ENCODE measurements around the gene SPG7. TPM values are rescaled to one million over a fixed set of nuclear protein-coding genes. Genes with fewer than 3 reads are reported as not detected.

The SPG7 gene
- total RNA-seq, 2 donors from 2014 or later, result 72.8 to 216 TPM

DNA sequence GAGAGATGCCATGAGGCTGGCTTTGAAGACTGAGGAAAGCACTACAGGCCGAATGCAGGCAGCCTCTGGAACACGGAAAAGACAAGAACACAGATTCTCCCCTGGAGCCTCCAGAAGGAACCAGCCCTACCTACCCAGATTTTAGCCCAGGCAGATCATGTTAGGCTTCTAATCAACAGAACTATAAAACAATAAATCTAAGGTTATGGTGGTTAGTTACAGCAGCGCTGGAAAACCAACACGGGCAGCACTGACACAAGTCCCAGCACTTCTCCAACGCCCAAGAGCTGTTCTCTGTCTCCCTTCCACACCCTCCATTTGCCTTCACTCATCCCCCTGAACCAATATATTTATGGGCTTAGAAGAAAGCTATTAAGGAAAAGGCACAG, 25.4 kb upstream of the SPG7 start:
- peaks cover 0 to 89% of the 10 kb centered on the region in 2 donors for H3K4me1 ChIP-seq

DNA sequence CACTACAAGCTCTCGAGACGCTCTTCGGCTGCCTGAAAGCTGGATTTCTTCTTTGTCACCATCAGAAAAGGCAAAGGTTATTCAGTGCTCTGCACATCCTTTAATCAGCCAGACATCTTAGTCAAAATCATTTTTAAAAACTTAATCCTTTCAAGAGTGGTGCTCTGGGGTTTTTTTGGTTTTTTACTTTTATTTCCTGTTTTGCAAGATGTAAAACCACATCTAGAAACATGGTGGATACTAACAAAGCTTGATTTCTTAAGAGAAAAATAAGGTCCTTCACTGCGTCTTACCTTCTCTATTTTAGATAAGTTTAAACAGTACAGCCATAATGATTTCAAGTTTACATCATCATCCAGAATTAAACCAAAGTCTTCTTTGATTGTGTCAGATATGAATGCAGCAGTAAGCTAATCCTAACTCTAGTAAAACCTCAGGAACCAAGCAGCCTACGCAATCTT, 24.1 kb upstream of the SPG7 start:
- DNase-seq (ENCODE audit: low spot score), result no peak
- Histone ChIP-seq H3K27me3 (no peaks in the 10 kb centered on the region), H3K27ac (no peak overlapping the region), H3K9me3 (no peaks in the 10 kb centered on the region), H3K36me3 (no peaks in the 10 kb centered on the region), H3K4me3 (no peak overlapping the region), H3K4me1 (peaks cover 0 to 89% of the 10 kb centered on the region in 2 donors)
- TF ChIP-seq, protein P1, sequence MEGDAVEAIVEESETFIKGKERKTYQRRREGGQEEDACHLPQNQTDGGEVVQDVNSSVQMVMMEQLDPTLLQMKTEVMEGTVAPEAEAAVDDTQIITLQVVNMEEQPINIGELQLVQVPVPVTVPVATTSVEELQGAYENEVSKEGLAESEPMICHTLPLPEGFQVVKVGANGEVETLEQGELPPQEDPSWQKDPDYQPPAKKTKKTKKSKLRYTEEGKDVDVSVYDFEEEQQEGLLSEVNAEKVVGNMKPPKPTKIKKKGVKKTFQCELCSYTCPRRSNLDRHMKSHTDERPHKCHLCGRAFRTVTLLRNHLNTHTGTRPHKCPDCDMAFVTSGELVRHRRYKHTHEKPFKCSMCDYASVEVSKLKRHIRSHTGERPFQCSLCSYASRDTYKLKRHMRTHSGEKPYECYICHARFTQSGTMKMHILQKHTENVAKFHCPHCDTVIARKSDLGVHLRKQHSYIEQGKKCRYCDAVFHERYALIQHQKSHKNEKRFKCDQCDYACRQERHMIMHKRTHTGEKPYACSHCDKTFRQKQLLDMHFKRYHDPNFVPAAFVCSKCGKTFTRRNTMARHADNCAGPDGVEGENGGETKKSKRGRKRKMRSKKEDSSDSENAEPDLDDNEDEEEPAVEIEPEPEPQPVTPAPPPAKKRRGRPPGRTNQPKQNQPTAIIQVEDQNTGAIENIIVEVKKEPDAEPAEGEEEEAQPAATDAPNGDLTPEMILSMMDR (IDR thresholded peaks at IDR 0.05), result no peak

More for the DNA sequence above, 25.4 kb upstream of the SPG7 start:
- Histone ChIP-seq H3K36me3 (no peaks in the 10 kb centered on the region), H3K27me3 (no peaks in the 10 kb centered on the region), H3K27ac (peak overlapping the region in 1 of 2 donors; percentile 32), H3K4me3 (no peak overlapping the region), H3K9me3 (no peaks in the 10 kb centered on the region)
- TF ChIP-seq, protein P1 (IDR thresholded peaks at IDR 0.05), result no peak
- no peak for DNase-seq (ENCODE audit: low spot score)

DNA sequence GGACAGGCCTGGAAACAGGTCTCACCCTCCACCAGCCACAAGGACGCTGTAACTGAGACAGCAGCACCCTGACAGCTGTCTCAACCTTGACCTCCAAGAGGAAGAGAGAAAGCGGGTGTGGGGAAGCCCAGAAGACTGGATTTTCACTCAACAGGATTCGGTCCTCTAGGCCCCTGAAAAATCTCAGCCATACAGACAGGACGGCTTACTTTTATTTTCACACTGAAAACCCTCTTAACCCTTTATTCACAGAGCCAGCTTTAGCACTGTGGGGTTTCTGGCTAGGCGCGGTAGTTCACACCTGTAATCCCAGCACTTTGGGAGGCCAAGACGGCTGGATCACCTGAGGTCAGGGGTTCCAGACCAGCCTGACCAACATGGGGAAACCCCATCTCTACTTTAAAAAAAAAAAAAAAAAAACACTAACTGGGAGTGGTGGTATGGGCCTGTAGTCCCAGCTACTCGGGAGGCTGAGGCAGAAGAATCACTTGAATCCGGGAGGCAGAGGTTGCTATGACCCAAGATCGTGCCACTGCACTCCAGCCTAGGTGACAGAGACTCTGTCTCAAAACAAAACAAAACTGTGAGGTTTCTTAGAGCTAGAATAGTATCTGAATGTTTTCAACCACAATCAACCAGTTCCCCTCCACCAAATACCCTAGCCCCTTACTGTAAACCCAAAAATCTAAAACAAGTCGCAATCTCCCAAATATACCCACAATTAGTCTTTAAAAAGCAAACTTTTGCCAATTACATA, 23.1 kb upstream of the SPG7 start:
- Histone ChIP-seq H3K27me3 (no peaks in the 10 kb centered on the region), H3K9me3 (no peaks in the 10 kb centered on the region), H3K4me1 (peaks cover 0 to 79% of the 10 kb centered on the region in 2 donors), H3K27ac (peak overlapping the region; percentile 9 to 29), H3K36me3 (no peaks in the 10 kb centered on the region), H3K4me3 (no peak overlapping the region)
- no peak for DNase-seq (ENCODE audit: low spot score)
- TF ChIP-seq, protein P1 (IDR thresholded peaks at IDR 0.05), result no peak

DNA sequence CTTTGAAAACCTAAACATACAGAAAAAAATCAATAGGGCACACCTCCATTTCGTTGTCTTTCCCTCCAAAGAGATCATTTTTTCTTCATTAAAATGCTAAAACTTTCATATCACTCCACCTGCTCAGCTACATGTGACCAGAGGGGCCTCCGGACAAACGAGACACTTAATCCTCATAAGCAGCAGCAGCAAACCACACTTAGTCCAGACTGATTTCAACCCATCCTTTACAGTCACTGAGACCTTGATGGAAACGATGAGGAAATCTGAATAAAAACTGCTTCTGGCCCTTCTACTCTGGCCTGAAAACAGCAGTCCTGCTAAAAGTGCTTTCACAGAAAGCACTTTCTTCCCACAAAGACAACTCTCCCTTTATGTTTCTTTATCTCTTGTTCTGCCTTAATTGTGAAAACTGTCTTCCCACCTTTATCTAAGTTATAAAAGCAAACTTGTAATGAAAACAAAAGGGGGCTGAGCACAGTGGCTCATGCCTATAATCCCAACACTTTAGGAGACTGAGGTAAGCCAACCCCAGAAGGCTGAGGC, 22.4 kb upstream of the SPG7 start:
- Histone ChIP-seq H3K4me3 (no peak overlapping the region), H3K4me1 (peaks cover 0 to 78% of the 10 kb centered on the region in 2 donors), H3K27ac (peak overlapping the region; percentile 9 to 29), H3K27me3 (no peaks in the 10 kb centered on the region), H3K9me3 (no peaks in the 10 kb centered on the region), H3K36me3 (no peaks in the 10 kb centered on the region)
- TF ChIP-seq, protein P1 (IDR thresholded peaks at IDR 0.05), result no peak
- no peak for DNase-seq (ENCODE audit: low spot score)

DNA sequence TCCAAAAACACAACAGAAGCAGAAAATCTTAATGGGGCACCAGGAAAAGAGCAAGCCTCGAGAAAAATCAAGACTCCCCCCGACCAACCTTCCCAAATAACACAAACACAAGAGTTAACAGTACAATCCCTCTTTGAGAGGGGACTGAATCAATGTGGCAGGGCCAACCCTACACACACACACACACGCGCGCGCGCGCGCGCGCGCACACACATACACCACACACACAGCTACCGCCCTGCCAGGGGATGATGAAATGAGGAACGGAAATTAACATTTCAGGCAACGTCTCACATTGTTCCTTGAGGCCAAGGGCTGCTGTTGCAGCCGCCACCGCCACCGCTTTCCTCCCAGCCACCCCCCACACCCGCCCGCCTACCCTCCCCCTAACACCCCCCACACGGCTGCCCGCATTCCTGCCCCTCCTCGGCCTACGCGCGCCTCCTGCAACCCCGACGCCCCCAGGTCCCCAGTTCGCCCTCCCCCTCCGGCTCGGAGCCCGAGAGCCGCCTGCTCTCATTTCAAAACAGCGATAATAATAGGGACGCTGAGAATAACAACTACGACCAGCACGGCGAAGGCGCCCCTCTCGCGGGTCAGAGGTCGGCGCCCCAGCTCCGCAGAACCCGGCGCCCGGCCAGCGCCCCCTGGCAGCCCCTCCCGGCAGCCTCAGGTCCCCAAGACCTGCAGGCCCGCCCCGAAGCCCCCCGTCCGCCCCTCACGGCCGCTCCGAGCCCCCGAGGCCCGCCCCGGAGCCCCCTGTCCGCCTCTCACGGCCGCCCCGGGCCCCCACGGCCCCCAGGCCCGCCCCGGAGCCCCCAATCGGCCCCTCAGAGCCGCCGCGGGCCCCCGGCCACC, 18.9 kb upstream of the SPG7 start:
- Histone ChIP-seq H3K9me3 (no peaks in the 10 kb centered on the region), H3K27ac (peak overlapping the region; percentile 98 to 99), H3K4me1 (peaks cover 0 to 57% of the 10 kb centered on the region in 2 donors), H3K36me3 (no peaks in the 10 kb centered on the region), H3K4me3 (peak overlapping the region; percentile 96), H3K27me3 (no peaks in the 10 kb centered on the region)
- peak; percentile 95 for DNase-seq (ENCODE audit: low spot score)
- TF ChIP-seq, protein P1 (IDR thresholded peaks at IDR 0.05), result peak in 1 of 2 donors; percentile 28

Measured in right atrium auricular region (tissue), 2 donors.